Endothelial cell of umbilical vein (primary cell): ENCODE data around the gene CDH23. TPM values are rescaled to one million over a fixed set of nuclear protein-coding genes. Genes with fewer than 3 reads are reported as not detected.

Source experiments
- BruUV-seq: library from RNA; stranded (reverse); fragments of 400-500 nt; replicated peaks from 2 replicates; lab custom pipeline; 2021; lab: Mats Ljungman, UMichigan
- CTCF ChIA-PET: fragments of 300-600, 350-600 bp; sonication (Branson Sonifier 250); formaldehyde crosslinking; loops from one replicate; lab custom pipeline; 2021; ENCODE audit warnings: antibody characterized with exemption, inconsistent platforms; lab: Charles Lee
- POLR2A ChIA-PET: fragments of 300-600, 350-600 bp; sonication (Branson Sonifier 250); formaldehyde crosslinking; loops from one replicate; lab custom pipeline; 2021; ENCODE audit warnings: antibody characterized with exemption, inconsistent platforms; lab: Charles Lee
- DNase-seq: peaks from one replicate; pipeline ENCODE4 v3.0.0-alpha.2; 2011; ENCODE audit warnings: low read depth, low spot score
- FAIRE-seq: peaks from 2 replicates; lab custom pipeline; 2011; peaks lifted over from hg19 to GRCh38; lab: Jason Lieb, UNC
- H2AFZ ChIP-seq: 2 replicates; pipeline ENCODE4 v1.6.0; 2012; ENCODE audit warnings: low read depth, low read length, control low read depth, inconsistent platforms
- H3K27ac ChIP-seq: 2 replicates; pipeline ENCODE4 v1.5.1; 2011; ENCODE audit warnings: low read depth, mild to moderate bottlenecking, control low read depth, low read length, moderate library complexity; ENCODE audit not compliant: insufficient read depth
- H3K27me3 ChIP-seq, 2 experiments: 2 replicates each; pipeline versions ENCODE4 v1.6.0 to v1.6.1; 2011; ENCODE audit warnings: low read length in 2 of 2, mixed read lengths in 1 of 2; ENCODE audit not compliant: control insufficient read depth in 2 of 2, insufficient read depth in 2 of 2
- H3K36me3 ChIP-seq, 2 experiments: 2 replicates in 1 of 2; 3 replicates in 1 of 2; pipeline ENCODE4 v1.5.1; 2011; ENCODE audit warnings: low read length in 2 of 2, mild to moderate bottlenecking in 1 of 2, moderate library complexity in 1 of 2; ENCODE audit not compliant: control insufficient read depth in 2 of 2, insufficient read depth in 2 of 2; ENCODE audit errors: extremely low read depth in 1 of 2
- H3K4me1 ChIP-seq: 3 replicates; pipeline ENCODE4 v1.5.1; 2011; ENCODE audit warnings: mild to moderate bottlenecking, low read length; ENCODE audit not compliant: control insufficient read depth, insufficient read depth; ENCODE audit errors: extremely low read depth
- H3K4me2 ChIP-seq: 2 replicates; pipeline ENCODE4 v1.6.1; 2011; ENCODE audit warnings: low read length, control low read depth, mixed read lengths; ENCODE audit not compliant: insufficient read depth
- H3K4me3 ChIP-seq, 3 experiments: fragments of 200-600 bp in 1 of 3; sonication (generic), shearing (Covaris generic) in 1 of 3; replicated peaks in 1 of 3; 2 replicates each; pipeline ENCODE4 v1.5.1; 2011 to 2016; ENCODE audit warnings: control low read depth in 3 of 3, low read length in 3 of 3, mild to moderate bottlenecking in 2 of 3, inconsistent platforms in 1 of 3, low read depth in 1 of 3, moderate library complexity in 1 of 3; ENCODE audit not compliant: insufficient read depth in 1 of 3
- H3K79me2 ChIP-seq: 2 replicates; pipeline ENCODE4 v1.6.0; 2012; ENCODE audit warnings: low read length, inconsistent platforms; ENCODE audit not compliant: control insufficient read depth, insufficient read depth
- H3K9ac ChIP-seq: replicated peaks from 2 replicates; pipeline ENCODE3; 2011; ENCODE audit warnings: low read length, control low read depth; ENCODE audit not compliant: insufficient read depth; ENCODE audit errors: extremely low read depth
- H3K9me1 ChIP-seq: replicated peaks from 3 replicates; pipeline ENCODE4 v1.6.0; 2011; ENCODE audit warnings: mild to moderate bottlenecking, low read length; ENCODE audit not compliant: control insufficient read depth, insufficient read depth; ENCODE audit errors: extremely low read depth
- H3K9me3 ChIP-seq: replicated peaks from 2 replicates; pipeline ENCODE4 v1.5.1; 2012; ENCODE audit warnings: low read length, inconsistent platforms; ENCODE audit not compliant: control insufficient read depth, insufficient read depth
- H4K20me1 ChIP-seq: replicated peaks from 2 replicates; pipeline ENCODE3; 2011; ENCODE audit warnings: mild to moderate bottlenecking, low read length; ENCODE audit not compliant: control insufficient read depth, insufficient read depth; ENCODE audit errors: extremely low read depth
- EZH2 ChIP-seq: IDR thresholded peaks from 2 replicates; pipeline ENCODE4 v1.6.1; 2012; ENCODE audit warnings: borderline replicate concordance, low read depth, mild to moderate bottlenecking, moderate library complexity, low read length, inconsistent platforms; ENCODE audit not compliant: severe bottlenecking
- FOS ChIP-seq: IDR thresholded peaks from 2 replicates; pipeline ENCODE4 v1.6.1; 2011; ENCODE audit warnings: mild to moderate bottlenecking, low read length, moderate library complexity, borderline replicate concordance; ENCODE audit not compliant: insufficient read depth
- GATA2 ChIP-seq: IDR thresholded peaks from 2 replicates; pipeline ENCODE4 v1.7.0; 2011; ENCODE audit warnings: low read depth, mild to moderate bottlenecking, moderate library complexity, mixed read lengths, low read length; ENCODE audit not compliant: insufficient read length, insufficient read depth
- JUN ChIP-seq: IDR thresholded peaks from 2 replicates; pipeline ENCODE4 v1.6.1; 2011; ENCODE audit warnings: borderline replicate concordance, low read depth; ENCODE audit not compliant: insufficient read length, insufficient read depth
- MAX ChIP-seq: IDR thresholded peaks from 2 replicates; pipeline ENCODE4 v1.6.1; 2011; ENCODE audit not compliant: insufficient read depth, insufficient read length
- MYC ChIP-seq: IDR thresholded peaks from one replicate; pipeline ENCODE4 v1.6.1; 2011; ENCODE audit warnings: mild to moderate bottlenecking, low read depth, low read length
- POLR2A ChIP-seq: IDR thresholded peaks from 2 replicates; pipeline ENCODE4 v1.6.1; 2012; ENCODE audit warnings: low read depth, mild to moderate bottlenecking, control low read depth, low read length
- POLR2AphosphoS5 ChIP-seq: IDR thresholded peaks from 2 replicates; pipeline ENCODE4 v1.6.1; 2012; ENCODE audit warnings: low read depth, mild to moderate bottlenecking, control low read depth, low read length, moderate library complexity; ENCODE audit not compliant: insufficient read depth
- dilution Hi-C: fragments of 300-500 bp; cut with MboI; formaldehyde crosslinking; loops from one replicate; pipeline ENCODE4 v1.15.0; 2019; ENCODE audit warnings: low sequenced_read_pairs; ENCODE audit not compliant: extremely low pct_ligation_motif_present
- intact Hi-C: fragments of 100-400 bp; cut with micrococcal nuclease; formaldehyde crosslinking; loops from one replicate; pipeline ENCODE4 v1.10.0; 2022
- polyA plus RNA-seq, 4 experiments: library from polyadenylated mRNA; depleted of rRNA in 3 of 4; stranded (reverse) in 3 of 4; unstranded in 1 of 4; fragments of >200 nt; gene quantifications; 2 replicates each; pipeline versions ENCODE4 v1.2.1 to v1.2.3, GENCODE V29; 2011 to 2012; ENCODE audit warnings: missing spikeins in 1 of 4
- total RNA-seq: library from RNA; stranded (reverse); gene quantifications from 2 replicates; pipeline ENCODE4 v1.2.3, GENCODE V29; 2021
- TF ChIP-seq, protein P1 (sequence below), 2 donors: IDR thresholded peaks; 1 replicate in 1 of 2; 2 replicates in 1 of 2; pipeline ENCODE4 v1.5.1; 2011; ENCODE audit warnings: low read length in 2 of 2, mild to moderate bottlenecking in 2 of 2, moderate library complexity in 2 of 2, control low read depth in 1 of 2, inconsistent platforms in 1 of 2, low read depth in 1 of 2; ENCODE audit not compliant: insufficient read depth in 1 of 2; ENCODE audit errors: extremely low read depth in 1 of 2

Gene CDH23
- total and polyA plus RNA-seq, 2 donors (not counting 3 experiments of a cell fraction or from before 2014, with no cell fraction given): not detected

- no peaks in the 10 kb centered on the region for H3K79me2 ChIP-seq
- no peaks in the 10 kb centered on the region for H3K9me1 ChIP-seq
- POLR2A ChIA-PET: no interaction called here
- peaks cover 24% of the 10 kb centered on the region for H3K4me1 ChIP-seq
- H3K9ac ChIP-seq: no peak overlapping the region
- H3K27ac ChIP-seq: no peak overlapping the region
- CTCF ChIA-PET: interaction anchor here (0.7 to 5.2 kb wide), 42 partner anchors 10 to 774 kb away, joined by 3 to 90 read pairs (median 4); partner anchors contain the start of genes C10orf105, SLC29A3 and VSIR
- peaks cover 11 to 17% of the 10 kb centered on the region in 2 experiments for H3K27me3 ChIP-seq
- TF ChIP-seq POLR2AphosphoS5: no peak
- no peak for TF ChIP-seq MAX
- TF ChIP-seq EZH2: no peak
- TF ChIP-seq POLR2A: no peak
- TF ChIP-seq MYC: no peak
- TF ChIP-seq FOS: no peak
- no peak for TF ChIP-seq JUN
- TF ChIP-seq, protein P1, sequence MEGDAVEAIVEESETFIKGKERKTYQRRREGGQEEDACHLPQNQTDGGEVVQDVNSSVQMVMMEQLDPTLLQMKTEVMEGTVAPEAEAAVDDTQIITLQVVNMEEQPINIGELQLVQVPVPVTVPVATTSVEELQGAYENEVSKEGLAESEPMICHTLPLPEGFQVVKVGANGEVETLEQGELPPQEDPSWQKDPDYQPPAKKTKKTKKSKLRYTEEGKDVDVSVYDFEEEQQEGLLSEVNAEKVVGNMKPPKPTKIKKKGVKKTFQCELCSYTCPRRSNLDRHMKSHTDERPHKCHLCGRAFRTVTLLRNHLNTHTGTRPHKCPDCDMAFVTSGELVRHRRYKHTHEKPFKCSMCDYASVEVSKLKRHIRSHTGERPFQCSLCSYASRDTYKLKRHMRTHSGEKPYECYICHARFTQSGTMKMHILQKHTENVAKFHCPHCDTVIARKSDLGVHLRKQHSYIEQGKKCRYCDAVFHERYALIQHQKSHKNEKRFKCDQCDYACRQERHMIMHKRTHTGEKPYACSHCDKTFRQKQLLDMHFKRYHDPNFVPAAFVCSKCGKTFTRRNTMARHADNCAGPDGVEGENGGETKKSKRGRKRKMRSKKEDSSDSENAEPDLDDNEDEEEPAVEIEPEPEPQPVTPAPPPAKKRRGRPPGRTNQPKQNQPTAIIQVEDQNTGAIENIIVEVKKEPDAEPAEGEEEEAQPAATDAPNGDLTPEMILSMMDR (IDR thresholded peaks at IDR 0.05; ENCODE audit: extremely low read depth in 1 of 2, insufficient read depth in 1 of 2, low read depth in 1 of 2, low read length in 2 of 2): no peak
- TF ChIP-seq GATA2: no peak
- H4K20me1 ChIP-seq: no peaks in the 10 kb centered on the region
- peaks cover 2% of the 10 kb centered on the region for H3K9me3 ChIP-seq
- no peak overlapping the region for H3K4me3 ChIP-seq
- dilution Hi-C loops (no loop called here), intact Hi-C loops (loop anchor here (1.0 to 2.0 kb wide), 3 partner anchors 77 to 381 kb away; partner anchors contain the start of gene VSIR)
- H2AFZ ChIP-seq: no peak overlapping the region
- no peak for FAIRE-seq
- no TSS peak for BruUV-seq
- DNase-seq: no peak
- H3K4me2 ChIP-seq: no peak overlapping the region
- H3K36me3 ChIP-seq: no peaks in the 10 kb centered on the region
Observed at GRCh38 chr10:71695502-71696476, 299.1 kb downstream of the CDH23 start.
